Measurements from ENCODE around the gene UPK1A. TPM values are rescaled to one million over a fixed set of nuclear protein-coding genes. Genes with fewer than 3 reads are reported as not detected.

The UPK1A gene
- total RNA-seq, 2 experiments from 2014 or later: not detected

DNA sequence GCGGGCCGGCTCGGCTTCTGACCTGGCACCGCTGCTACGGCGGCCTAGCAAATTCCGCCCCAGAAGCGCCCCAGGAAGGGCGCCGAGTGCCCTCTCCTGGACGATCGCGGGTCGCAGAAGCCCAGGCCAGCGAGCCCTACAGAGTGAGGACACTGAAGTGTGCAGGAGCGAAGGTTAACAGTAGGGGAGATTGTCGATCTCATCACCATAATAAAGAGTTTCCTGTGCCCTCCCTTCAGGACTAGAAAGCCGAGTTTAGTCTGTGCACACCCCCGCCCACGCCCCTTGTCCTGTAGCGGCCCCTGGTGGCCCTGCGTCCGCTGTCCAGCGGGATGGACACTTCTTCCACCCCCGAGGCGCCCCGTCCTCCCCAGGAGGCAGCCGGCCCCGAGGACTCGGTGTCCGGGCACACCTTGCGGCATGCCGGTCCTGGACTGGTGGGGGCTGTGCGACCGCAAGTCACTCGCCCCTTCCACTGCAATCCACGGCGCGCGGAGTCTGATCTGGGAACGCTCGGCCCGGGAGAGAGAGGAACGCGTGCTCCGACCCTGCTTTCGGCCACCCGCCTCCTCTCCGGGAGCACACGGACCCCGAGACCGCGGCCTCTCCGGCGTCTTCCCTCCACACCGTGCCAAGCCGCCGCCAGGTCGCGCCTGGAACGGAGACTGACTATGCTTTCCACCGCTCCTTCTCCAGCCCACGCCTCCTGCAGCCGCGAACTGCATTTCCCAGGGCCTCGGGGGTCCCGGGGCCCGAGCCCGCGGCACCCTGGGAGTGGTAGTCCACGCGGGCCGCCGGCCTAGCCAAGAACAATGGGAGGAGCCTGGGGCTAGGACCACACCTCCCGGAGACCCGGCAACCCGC lies 50.7 kb downstream of the UPK1A start:
- H3K27ac ChIP-seq (ENCODE audit: low read depth, low read length, poor library complexity, severe bottlenecking): peak overlapping the region; percentile 58
- peaks cover 52% of the 10 kb centered on the region for H3K4me1 ChIP-seq (ENCODE audit: insufficient read depth, low read length, poor library complexity, severe bottlenecking)
- TF ChIP-seq EZH2phosphoT487 (IDR thresholded peaks at IDR 0.05; ENCODE audit: borderline replicate concordance, low read depth, low read length): no peak
- TF ChIP-seq, protein P1, sequence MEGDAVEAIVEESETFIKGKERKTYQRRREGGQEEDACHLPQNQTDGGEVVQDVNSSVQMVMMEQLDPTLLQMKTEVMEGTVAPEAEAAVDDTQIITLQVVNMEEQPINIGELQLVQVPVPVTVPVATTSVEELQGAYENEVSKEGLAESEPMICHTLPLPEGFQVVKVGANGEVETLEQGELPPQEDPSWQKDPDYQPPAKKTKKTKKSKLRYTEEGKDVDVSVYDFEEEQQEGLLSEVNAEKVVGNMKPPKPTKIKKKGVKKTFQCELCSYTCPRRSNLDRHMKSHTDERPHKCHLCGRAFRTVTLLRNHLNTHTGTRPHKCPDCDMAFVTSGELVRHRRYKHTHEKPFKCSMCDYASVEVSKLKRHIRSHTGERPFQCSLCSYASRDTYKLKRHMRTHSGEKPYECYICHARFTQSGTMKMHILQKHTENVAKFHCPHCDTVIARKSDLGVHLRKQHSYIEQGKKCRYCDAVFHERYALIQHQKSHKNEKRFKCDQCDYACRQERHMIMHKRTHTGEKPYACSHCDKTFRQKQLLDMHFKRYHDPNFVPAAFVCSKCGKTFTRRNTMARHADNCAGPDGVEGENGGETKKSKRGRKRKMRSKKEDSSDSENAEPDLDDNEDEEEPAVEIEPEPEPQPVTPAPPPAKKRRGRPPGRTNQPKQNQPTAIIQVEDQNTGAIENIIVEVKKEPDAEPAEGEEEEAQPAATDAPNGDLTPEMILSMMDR (conservative IDR thresholded peaks at IDR 0.05; ENCODE audit: low read length): peak; percentile 83
- ChIA-PET CTCF (ENCODE audit: unreplicated experiment) (no interaction called here), POLR2A (no interaction called here)
- no peaks in the 10 kb centered on the region for H3K9me2 ChIP-seq (ENCODE audit: insufficient read depth, low read length)
- H3K4me3 ChIP-seq (ENCODE audit: low read depth, low read length, poor library complexity, severe bottlenecking): peak overlapping the region; percentile 77
- H3K9me3 ChIP-seq (ENCODE audit: low read length): no peaks in the 10 kb centered on the region
- H4K20me1 ChIP-seq (ENCODE audit: insufficient read depth, low read length): peaks cover 6% of the 10 kb centered on the region
- H3K4me2 ChIP-seq (ENCODE audit: low read length): peak overlapping the region; percentile 75
- peaks cover 24% of the 10 kb centered on the region for H3K36me3 ChIP-seq (ENCODE audit: insufficient read depth, low read length)
- H3K79me2 ChIP-seq (ENCODE audit: insufficient read depth, low read depth, low read length): peaks cover 18% of the 10 kb centered on the region
- BruUV-seq (replicated peaks): no TSS peak
- intact Hi-C loops (cut with micrococcal nuclease; ENCODE audit: unreplicated experiment): loop anchor here (1.0 to 5.0 kb wide), 6 partner anchors 23 to 214 kb away; partner anchors contain the start of genes HSPB6 and PROSER3
- peak; percentile 99 for DNase-seq (ENCODE audit: low spot score)
- peak overlapping the region; percentile 27 for H2AFZ ChIP-seq (ENCODE audit: low read length)

DNA sequence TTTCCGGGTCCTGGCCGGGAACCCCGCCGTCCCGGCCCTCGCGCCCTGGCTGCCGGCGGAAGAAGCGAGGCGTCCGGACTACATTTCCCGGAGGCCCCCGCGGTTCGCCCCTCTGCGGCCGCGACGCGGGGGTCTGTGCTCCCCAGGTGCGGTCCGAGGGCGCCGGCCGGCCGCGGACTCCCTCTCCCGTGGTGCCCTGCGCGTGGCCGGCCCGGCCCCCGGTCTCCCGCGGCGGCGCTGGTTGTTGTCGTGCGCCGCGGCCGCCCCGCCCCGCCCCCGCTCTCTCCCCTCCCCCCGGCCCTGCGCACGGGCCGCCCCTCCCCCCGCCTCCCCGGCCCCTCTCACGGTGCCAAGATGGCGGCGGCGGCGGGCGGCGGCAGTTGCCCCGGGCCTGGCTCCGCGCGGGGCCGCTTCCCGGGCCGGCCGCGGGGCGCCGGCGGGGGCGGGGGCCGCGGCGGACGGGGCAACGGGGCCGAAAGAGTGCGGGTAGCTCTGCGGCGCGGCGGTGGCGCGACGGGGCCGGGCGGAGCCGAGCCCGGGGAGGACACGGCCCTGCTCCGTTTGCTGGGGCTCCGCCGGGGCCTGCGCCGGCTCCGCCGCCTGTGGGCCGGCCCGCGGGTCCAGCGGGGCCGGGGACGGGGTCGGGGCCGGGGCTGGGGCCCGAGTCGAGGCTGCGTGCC lies 51.5 kb downstream of the UPK1A start, which contains the start of gene KMT2B:
Gene KMT2B (plus strand): TSS at position 339 of the 680 bp plus-strand sequence. CDS start 16 bp downstream, at position 355.
- no peaks in the 10 kb centered on the region for H3K9me2 ChIP-seq (ENCODE audit: insufficient read depth, low read length)
- DNase-seq (ENCODE audit: low spot score): no peak
- peak within 1 kb of the TSS; percentile 67 for H3K27ac ChIP-seq (ENCODE audit: low read depth, low read length, poor library complexity, severe bottlenecking)
- H3K79me2 ChIP-seq (ENCODE audit: insufficient read depth, low read depth, low read length): peaks cover 18% of the 10 kb centered on the region
- H3K36me3 ChIP-seq (ENCODE audit: insufficient read depth, low read length): peaks cover 31% of the 10 kb centered on the region
- peak within 1 kb of the TSS; percentile 91 for H3K4me2 ChIP-seq (ENCODE audit: low read length)
- no peaks in the 10 kb centered on the region for H3K9me3 ChIP-seq (ENCODE audit: low read length)
- H3K4me1 ChIP-seq (ENCODE audit: insufficient read depth, low read length, poor library complexity, severe bottlenecking): peaks cover 45% of the 10 kb centered on the region
- peak within 1 kb of the TSS; percentile 27 for H2AFZ ChIP-seq (ENCODE audit: low read length)
- ChIA-PET POLR2A (interaction anchor here (1.1 kb wide), 1 partner anchor 26 kb away, joined by 3 read pairs; no protein-coding TSS in a partner anchor), CTCF (ENCODE audit: unreplicated experiment) (no interaction called here)
- TF ChIP-seq EZH2phosphoT487 (IDR thresholded peaks at IDR 0.05; ENCODE audit: borderline replicate concordance, low read depth, low read length): no peak
- TF ChIP-seq, protein P1 (conservative IDR thresholded peaks at IDR 0.05; ENCODE audit: low read length): no peak
- intact Hi-C loops (cut with micrococcal nuclease; ENCODE audit: unreplicated experiment): loop anchor here (1.0 to 5.0 kb wide), 7 partner anchors 19 to 213 kb away; partner anchors contain the start of genes HSPB6 and PROSER3
- peak within 1 kb of the TSS; percentile 80 for H3K4me3 ChIP-seq (ENCODE audit: low read depth, low read length, poor library complexity, severe bottlenecking)
- H4K20me1 ChIP-seq (ENCODE audit: insufficient read depth, low read length): peaks cover 6% of the 10 kb centered on the region
- BruUV-seq (replicated peaks): no TSS peak
